GM18907 (cell line): ENCODE data around the gene MRPS12.

Source experiments
- ATAC-seq: cut with Tn5 transposase; IDR thresholded peaks from one replicate; pipeline ENCODE4 v1.9.1; 2021; ENCODE audit warnings: mild to moderate bottlenecking, moderate library complexity; ENCODE audit not compliant: unreplicated experiment

MRPS12 gene

GRCh38 chr19:38970664-38971532 is 40.2 kb downstream of the MRPS12 start:
- no peak for ATAC-seq

DNA sequence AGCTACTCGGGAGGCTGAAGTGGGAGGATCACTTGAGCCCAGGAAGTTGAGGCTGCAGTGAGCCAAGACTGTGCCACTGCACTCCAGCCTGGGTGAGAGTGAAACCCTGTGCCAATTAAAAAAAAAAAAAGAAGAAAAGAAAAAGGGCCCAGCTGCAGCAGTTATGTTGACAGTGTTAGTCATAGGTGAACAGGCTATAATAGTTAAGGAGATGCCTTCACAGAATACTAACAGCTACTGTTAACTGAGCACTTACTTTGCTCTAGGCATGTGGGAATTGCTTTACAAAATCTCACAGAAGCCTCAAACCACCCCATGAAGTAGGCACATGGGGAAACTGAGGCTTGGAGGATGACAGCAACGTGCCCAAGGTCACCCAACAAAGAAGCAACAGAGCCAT is 40.9 kb downstream of the MRPS12 start:
- ATAC-seq: no peak

GRCh38 chr19:38974624-38975213 is 44.0 kb downstream of the MRPS12 start:
- ATAC-seq: no peak

GRCh38 chr19:38975214-38975860 is 44.6 kb downstream of the MRPS12 start, which contains the start of gene FBXO17:
FBXO17 (minus strand) TSS chr19:38975742; CDS start chr19:38950319, 25,423 bp downstream.
- no peak for ATAC-seq

GRCh38 chr19:38975861-38976271 is 45.1 kb downstream of the MRPS12 start:
- no peak for ATAC-seq

- ATAC-seq: peak; percentile 86
Measured at GRCh38 chr19:38977445-38978325, 46.9 kb downstream of the MRPS12 start.

DNA sequence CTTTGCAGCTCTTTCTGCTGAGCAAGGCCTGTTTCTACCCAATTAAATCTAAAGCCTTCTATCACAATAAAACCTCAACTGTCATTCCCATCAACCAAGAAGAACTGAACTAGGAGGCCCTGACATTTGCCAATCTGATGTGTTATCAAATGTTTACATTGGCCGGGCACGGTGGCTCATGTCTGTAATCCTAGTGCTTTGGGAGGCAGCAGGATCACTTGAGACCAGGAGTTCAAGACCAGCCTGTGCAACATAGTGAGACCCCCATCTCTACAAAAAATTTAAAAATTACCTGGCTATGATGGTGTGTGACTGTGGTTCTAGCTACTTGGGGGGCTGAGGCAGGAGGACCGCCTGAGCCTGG is 47.6 kb downstream of the MRPS12 start:
- no peak for ATAC-seq

- no peak for ATAC-seq
Measured at GRCh38 chr19:38979812-38980211, 49.1 kb downstream of the MRPS12 start.

DNA sequence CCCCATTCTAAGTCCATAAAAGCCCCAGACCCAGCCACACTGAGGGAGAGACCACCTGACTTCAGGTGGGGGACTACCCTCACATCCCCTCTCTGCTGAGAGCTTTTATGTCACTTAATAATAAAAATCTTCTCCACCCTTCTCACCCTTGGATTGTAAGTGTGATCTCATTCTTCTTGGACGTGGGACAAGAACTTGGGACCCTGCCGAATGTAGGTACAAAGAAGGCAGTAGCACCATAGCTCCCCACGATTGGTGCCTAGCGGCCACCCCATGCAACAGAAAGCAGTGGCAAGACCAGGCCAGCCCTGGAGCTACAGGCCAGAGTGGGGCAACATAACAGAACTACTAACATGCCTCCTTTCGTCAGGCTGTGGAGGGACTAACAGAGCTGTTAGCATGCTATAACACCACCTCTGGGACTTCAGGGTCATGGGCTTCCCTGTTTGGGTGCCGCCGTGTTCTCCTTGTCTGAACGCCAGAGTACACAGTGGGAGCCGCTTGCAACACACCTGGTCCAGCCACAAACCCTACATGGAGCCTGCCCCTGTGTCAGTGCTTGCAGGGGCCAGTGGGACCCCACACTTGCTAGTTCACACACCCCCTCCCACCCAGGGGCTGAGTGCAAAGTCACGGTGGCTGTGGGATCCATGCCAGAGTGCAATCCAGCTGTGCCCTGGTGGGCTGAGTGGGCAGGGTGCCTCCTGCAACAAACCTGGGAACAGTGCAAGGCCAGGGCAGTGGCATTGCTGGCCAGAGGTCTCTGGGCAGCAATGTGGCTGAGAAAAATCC is 50.0 kb downstream of the MRPS12 start:
- ATAC-seq: no peak
